Spinal cord (tissue), 10 donors: ENCODE data around the gene MRPS2. TPM values are rescaled to one million over a fixed set of nuclear protein-coding genes. Genes with fewer than 3 reads are reported as not detected.
"Not testable (repeated sequence)": the region's sequence is repeated elsewhere in the genome, so short reads cannot be mapped to it uniquely, and the experiment has no call there.

ENCODE experiments used
- DNase-seq, 6 donors: peaks; one replicate each; pipeline versions ENCODE4 v3.0.0 to v3.0.0-alpha.2; 2013 to 2015; ENCODE audit warnings: low spot score in 6 of 6, low read depth in 4 of 6
- H3K27ac ChIP-seq: one replicate; pipeline ENCODE4 v1.5.1; 2013; ENCODE audit warnings: low read depth, low read length, control low read depth
- H3K27me3 ChIP-seq: one replicate; pipeline ENCODE4 v1.6.1; 2013; ENCODE audit warnings: low read length; ENCODE audit not compliant: control insufficient read depth, insufficient read depth
- H3K36me3 ChIP-seq: one replicate; pipeline ENCODE4 v1.6.1; 2013; ENCODE audit warnings: low read length; ENCODE audit not compliant: control insufficient read depth, insufficient read depth
- H3K4me1 ChIP-seq: one replicate; pipeline ENCODE4 v1.6.1; 2013; ENCODE audit warnings: low read length; ENCODE audit not compliant: control insufficient read depth, insufficient read depth
- H3K4me3 ChIP-seq: one replicate; pipeline ENCODE4 v1.5.1; 2013; ENCODE audit warnings: low read depth, low read length, control low read depth
- H3K9me3 ChIP-seq: one replicate; pipeline ENCODE4 v1.6.1; 2013; ENCODE audit warnings: low read length; ENCODE audit not compliant: control insufficient read depth, insufficient read depth
- WGBS: methylation state at CpG from one replicate; pipeline ENCODE4 v1.1.5; 2013; ENCODE audit warnings: missing lambda C conversion rate; ENCODE audit not compliant: insufficient coverage; 5-methylcytosine and 5-hydroxymethylcytosine counted together
- long read RNA-seq, 4 donors: transcript quantifications; one replicate each; lab custom pipeline, GENCODE V29; 2026
- polyA plus RNA-seq, 2 donors: library from polyadenylated mRNA; unstranded; fragments of 120-200 nt; gene quantifications; one replicate each; pipeline ENCODE4 v1.2.1, GENCODE V29; 2013; ENCODE audit not compliant: insufficient read length in 2 of 2
- total RNA-seq, 2 donors: library from RNA; depleted of rRNA in 1 of 2; stranded (reverse); fragments of 120-200 nt in 1 of 2; fragments of >200 nt in 1 of 2; gene quantifications; one replicate each; pipeline versions ENCODE4 v1.2.3 to v1.2.4, GENCODE V29; 2013 to 2014
- donor health status: healthy.

Gene MRPS2
- total RNA-seq, result 10 to 100 TPM; 10.9 to 23.5 TPM
- polyA plus RNA-seq, result 10 to 100 TPM; 53.6 to 60.9 TPM
- long read RNA-seq, donor 1, transcript MRPS2-201 (4 exons, 1,510 nt), result major isoform, 29 of 31 reads
- long read RNA-seq, donor 1, partial matches to known transcripts, result 0 of 31 reads
- long read RNA-seq, donor 1, other reads (novel, unspliced or antisense), result 0 of 31 reads
- long read RNA-seq, donor 2, transcript MRPS2-201 (4 exons, 1,510 nt), result major isoform, 12 of 13 reads
- long read RNA-seq, donor 2, partial matches to known transcripts, result 0 of 13 reads
- long read RNA-seq, donor 2, other reads (novel, unspliced or antisense), result 0 of 13 reads
- long read RNA-seq, donor 3, transcript MRPS2-201 (4 exons, 1,510 nt), result major isoform, 14 of 14 reads
- long read RNA-seq, donor 3, partial matches to known transcripts, result 0 of 14 reads
- long read RNA-seq, donor 3, other reads (novel, unspliced or antisense), result 0 of 14 reads
- long read RNA-seq, donor 4, transcript MRPS2-201 (4 exons, 1,510 nt), result major isoform, 33 of 37 reads
- long read RNA-seq, donor 4, partial matches to known transcripts, result 0 of 37 reads
- long read RNA-seq, donor 4, other reads (novel, unspliced or antisense), result 0 of 37 reads

DNA sequence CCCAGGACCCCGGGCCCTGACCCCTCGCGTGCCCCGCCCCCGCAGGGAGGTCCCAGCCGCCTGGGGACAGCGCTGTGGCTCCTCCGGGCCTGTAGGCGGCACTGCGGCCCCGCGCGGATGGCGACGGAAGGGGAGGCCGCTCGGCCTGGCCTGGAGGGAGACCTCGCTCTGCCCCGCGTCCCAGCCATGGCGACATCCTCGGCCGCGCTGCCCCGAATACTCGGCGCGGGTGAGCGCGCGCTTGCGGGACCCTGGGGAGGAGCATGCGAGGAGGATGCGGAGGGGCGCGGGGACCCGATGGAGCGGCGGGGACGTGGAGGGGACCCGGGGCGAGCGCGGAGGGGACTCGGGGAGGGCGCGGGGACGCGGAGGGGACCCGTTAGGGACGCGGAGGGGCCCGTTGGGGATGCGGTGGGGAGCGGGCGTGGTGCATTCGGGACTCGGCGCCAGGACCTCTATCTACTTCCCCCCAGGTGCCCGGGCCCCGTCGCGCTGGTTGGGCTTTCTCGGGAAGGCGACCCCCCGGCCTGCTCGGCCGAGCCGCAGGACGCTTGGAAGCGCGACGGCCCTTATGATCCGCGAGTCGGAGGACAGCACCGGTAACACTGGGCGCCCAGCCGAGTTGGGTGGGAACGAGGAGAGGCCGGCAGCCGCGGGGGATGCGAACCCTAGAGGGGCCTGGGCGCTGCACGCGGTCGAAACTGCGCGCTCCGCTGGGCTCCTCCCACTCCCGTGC is at the start of gene MRPS2:
MRPS2 (plus strand) TSS at position 158 of the 736 bp plus-strand sequence; CDS start at position 187, 29 bp downstream.
- WGBS, result under 1% methylated on average over 91 of the region's 92 CpGs
- Histone ChIP-seq H3K4me1 (peaks cover 38% of the 10 kb centered on the region), H3K9me3 (no peaks in the 10 kb centered on the region)

DNA sequence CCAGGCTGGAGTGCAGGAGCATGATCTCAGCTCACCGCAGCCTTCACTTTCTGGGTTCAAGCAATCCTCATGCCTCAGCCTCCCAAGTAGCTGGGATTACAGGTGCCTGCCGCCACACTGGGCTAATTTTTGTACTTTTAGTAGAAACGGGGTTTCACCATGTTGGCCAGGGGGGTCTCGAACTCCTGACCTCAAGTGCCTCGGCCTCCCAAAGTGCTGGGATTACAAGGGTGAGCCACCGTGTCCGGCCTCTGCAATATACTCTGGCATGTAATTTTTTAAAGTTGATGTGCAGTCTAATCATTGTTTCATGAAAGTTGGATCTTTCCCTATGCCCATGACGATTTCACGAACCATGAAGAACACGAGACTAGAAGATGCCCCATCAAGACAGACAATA is 49.5 kb upstream of the MRPS2 start:
- WGBS, result 97% methylated on average over 7 of the region's 10 CpGs
- no peaks in the 10 kb centered on the region for H3K4me1 ChIP-seq
- H3K9me3 ChIP-seq, result no peaks in the 10 kb centered on the region
- DNase-seq, result no peak
- H3K4me3 ChIP-seq, result no peak overlapping the region
- H3K36me3 ChIP-seq, result no peaks in the 10 kb centered on the region
- H3K27ac ChIP-seq, result no peak overlapping the region
- H3K27me3 ChIP-seq, result no peaks in the 10 kb centered on the region

More for the DNA sequence above, at the start of gene MRPS2:
- Histone ChIP-seq H3K36me3 (peaks cover 45% of the 10 kb centered on the region), H3K27ac (peak within 1 kb of the TSS; percentile 61), H3K27me3 (no peaks in the 10 kb centered on the region), H3K4me3 (peak within 1 kb of the TSS; percentile 79)
- DNase-seq, result peak in 5 of 6 donors; percentile 72 to 95 (median 80)

DNA sequence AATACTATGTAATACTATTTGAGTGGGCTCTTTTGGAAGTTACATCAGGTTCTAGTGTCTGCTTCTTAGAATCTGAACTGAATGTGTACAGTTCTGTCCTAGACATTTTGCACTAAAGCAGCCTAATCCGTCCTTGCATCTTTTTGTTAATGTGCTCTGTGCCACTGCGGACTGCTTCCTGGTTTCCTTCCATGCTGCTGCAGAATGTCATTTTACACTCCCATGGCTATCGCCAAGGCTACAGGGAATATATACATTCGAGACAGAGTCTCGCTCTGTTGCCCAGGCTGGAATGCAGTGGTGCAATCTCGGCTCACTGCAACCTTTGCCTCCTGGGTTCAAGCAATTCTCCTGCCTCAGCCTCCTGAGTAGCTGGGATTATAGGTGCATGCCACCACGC is 48.6 kb upstream of the MRPS2 start:
- H3K27ac ChIP-seq, H3K36me3 ChIP-seq, H3K27me3 ChIP-seq, H3K9me3 ChIP-seq, H3K4me1 ChIP-seq, DNase-seq, H3K4me3 ChIP-seq: not testable (repeated sequence)
- WGBS, result 80% methylated on average over 5 of the region's 7 CpGs

DNA sequence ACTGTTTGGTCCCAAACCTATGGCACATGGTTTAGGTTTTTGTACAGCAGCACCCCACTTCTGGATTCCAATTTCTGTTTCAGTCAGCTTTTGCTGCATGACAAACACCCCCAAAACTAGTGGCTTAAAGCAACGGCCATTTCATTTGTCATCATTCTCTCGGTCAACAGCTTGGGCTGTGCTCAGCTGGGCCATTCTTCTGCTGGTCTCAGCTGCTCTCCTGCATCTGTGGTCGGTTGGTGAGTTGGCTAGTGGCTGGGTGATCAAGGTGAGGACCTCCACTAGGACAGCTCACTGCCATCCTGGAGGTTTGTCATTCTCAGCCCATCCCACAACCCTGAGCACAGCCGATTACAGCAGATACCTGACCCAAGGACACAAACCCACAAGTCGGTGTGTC is 45.7 kb upstream of the MRPS2 start:
- Histone ChIP-seq H3K9me3 (no peaks in the 10 kb centered on the region), H3K27ac (no peak overlapping the region), H3K4me1 (peaks cover 5% of the 10 kb centered on the region), H3K27me3 (no peaks in the 10 kb centered on the region), H3K4me3 (no peak overlapping the region), H3K36me3 (no peaks in the 10 kb centered on the region)
- no peak for DNase-seq
- WGBS, result 100% methylated on average over 3 of the region's 5 CpGs

DNA sequence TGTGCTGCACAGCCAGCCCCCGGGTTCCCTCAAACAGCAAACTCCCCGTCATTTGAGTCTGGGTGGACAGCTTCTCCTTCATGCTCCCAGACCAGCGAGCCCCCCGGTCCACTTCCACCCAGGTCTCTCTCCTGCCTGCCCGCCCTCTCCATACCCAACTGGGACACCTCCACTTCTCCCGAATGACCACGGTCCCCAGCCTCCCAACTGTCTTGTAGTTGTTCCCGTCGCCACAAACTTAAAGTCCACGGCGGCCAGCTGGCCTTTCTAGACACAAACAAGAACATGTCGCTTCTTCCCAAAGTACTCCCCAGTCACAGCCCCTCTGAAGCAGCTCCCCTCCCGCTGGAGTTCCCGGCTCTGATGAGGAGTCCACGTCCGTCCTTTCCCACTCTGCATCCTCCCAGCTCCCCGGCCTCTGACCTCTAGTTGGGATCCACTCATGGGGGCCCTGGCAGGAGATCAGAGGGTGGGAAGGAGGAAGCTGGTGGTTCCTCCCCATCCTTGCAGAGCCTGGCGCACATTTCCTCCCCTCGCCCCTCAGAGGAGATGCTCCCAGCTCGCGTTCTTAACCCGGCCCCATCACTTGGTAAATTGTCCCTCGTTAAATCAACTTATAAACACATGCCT is 45.0 kb upstream of the MRPS2 start:
- Histone ChIP-seq H3K4me3 (no peak overlapping the region), H3K9me3 (no peaks in the 10 kb centered on the region), H3K27me3 (no peaks in the 10 kb centered on the region), H3K4me1 (peaks cover 5% of the 10 kb centered on the region), H3K36me3 (no peaks in the 10 kb centered on the region), H3K27ac (no peak overlapping the region)
- 89% methylated on average over 13 of the region's 23 CpGs for WGBS
- no peak for DNase-seq

DNA sequence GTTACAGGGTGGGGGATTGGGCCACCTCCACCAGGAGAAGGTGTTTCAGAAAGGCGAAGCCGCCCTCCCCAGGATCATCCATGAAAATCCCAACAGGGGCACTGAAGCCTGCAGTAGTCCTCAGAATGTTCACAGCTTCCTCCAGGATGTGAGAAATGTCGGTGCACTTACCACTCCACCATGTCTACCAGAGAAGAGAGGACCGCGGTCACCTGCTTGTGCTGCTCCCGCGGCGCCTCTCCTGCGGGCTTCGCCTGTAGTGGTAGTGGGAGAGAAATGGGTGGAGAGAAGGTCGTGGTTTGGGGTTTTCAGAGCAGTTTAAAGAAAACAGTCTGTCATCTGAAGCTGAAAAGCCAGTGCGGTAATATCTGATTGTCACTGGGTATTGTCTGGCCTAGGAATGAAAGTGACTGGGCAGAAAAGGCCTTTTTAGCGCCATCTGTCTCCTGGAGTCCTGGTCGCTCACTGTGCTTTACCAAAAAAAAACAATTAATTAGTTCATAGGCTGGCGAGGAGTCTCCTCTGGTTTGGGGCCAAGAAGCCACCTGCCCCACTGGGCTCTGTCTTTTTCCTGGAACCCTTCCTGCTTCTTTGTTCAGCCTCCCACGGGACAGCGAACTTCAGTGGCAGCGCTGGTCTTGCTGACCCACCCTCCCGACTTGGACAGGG is 43.9 kb upstream of the MRPS2 start:
- DNase-seq, result peak in 2 of 6 donors; percentile 41 to 57
- no peak overlapping the region for H3K4me3 ChIP-seq
- no peak overlapping the region for H3K27ac ChIP-seq
- no peaks in the 10 kb centered on the region for H3K36me3 ChIP-seq
- WGBS, result 43% methylated on average over 13 of the region's 19 CpGs
- H3K27me3 ChIP-seq, result no peaks in the 10 kb centered on the region
- H3K9me3 ChIP-seq, result no peaks in the 10 kb centered on the region
- H3K4me1 ChIP-seq, result peaks cover 5% of the 10 kb centered on the region

DNA sequence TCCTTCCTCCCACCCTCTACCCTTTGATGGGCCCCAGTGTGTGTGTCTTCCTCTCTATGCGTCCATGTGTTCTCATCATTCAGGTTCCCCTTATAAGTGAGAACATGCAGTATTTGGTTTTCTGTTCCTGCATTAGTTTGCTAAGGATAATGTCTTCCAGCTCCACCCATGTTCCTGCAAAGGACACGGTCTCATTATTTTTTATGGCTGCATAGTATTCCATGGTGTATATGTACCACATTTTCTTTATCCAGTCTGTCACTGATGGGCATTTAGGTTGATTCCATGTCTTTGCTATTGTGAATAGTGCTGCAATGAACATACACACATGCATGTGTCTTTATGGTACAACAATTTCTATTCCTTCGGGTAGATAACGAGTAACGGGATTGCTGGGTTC is 42.0 kb upstream of the MRPS2 start:
- DNase-seq, result not testable (repeated sequence)

DNA sequence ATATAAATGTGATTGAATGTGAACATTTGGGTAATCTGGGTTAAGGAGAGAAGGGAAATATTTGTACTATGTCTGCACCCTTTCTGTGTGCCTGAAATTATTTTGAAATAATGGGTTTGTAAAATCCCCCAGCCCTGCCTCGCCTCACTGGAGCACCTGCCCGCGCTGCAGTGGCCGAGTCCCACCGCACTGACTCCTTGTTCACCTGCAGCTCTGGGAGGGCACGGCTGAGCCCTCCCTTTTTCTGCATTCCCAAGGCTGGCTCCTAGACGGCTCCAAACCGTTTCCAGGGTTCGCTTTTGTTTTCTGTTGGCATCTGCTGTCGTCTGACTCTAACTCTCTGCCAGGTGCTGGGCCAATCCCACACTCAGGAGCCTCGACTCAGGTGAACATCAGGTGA is 38.5 kb upstream of the MRPS2 start:
- no peak for DNase-seq
- Histone ChIP-seq H3K27me3 (no peaks in the 10 kb centered on the region), H3K4me1 (peaks cover 2% of the 10 kb centered on the region), H3K36me3 (no peaks in the 10 kb centered on the region), H3K27ac (no peak overlapping the region), H3K4me3 (no peak overlapping the region), H3K9me3 (no peaks in the 10 kb centered on the region)
- 74% methylated on average over 11 of the region's 11 CpGs for WGBS

More for the DNA sequence above, 42.0 kb upstream of the MRPS2 start:
- H3K4me1 ChIP-seq, H3K4me3 ChIP-seq, H3K36me3 ChIP-seq, H3K27ac ChIP-seq, H3K27me3 ChIP-seq, H3K9me3 ChIP-seq: not testable (repeated sequence)
- WGBS, result 100% methylated on average over 1 of the region's 5 CpGs

DNA sequence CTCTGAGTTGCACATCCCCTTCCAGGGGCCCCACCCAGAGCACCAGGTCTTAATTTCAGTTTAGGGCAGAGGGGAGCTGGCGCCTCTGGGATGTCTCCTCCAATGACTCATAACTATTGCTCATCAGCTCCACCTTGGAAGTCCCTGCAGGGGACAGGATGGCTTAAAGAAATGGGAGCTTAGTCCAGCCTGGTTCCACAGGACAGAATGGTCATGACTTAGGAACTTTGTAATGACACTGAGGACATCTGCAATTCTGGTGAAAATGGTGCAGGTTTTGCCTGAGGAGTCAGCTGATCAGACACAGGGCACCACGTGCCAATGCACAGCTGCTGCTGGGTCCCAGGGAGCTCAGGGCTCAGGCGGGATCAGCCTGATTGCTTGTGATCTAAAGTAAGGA is 37.3 kb upstream of the MRPS2 start:
- 74% methylated on average over 3 of the region's 3 CpGs for WGBS
- DNase-seq, result no peak
- Histone ChIP-seq H3K36me3 (no peaks in the 10 kb centered on the region), H3K27me3 (no peaks in the 10 kb centered on the region), H3K27ac (no peak overlapping the region), H3K4me1 (no peaks in the 10 kb centered on the region), H3K4me3 (no peak overlapping the region), H3K9me3 (no peaks in the 10 kb centered on the region)
